Hepatocyte (in vitro differentiated cells): ENCODE measurements around the gene S100PBP.

Source experiments
- EZH2phosphoT487 ChIP-seq: fragments of 200-600 bp; sonication (generic); IDR thresholded peaks from one replicate; pipeline ENCODE4 v1.6.1; 2018; ENCODE audit warnings: antibody characterized with exemption, mild to moderate bottlenecking, low read depth, moderate library complexity; ENCODE audit not compliant: unreplicated experiment, severe bottlenecking
- TF ChIP-seq, protein P1 (sequence below): fragments of 200-600 bp; sonication (generic); IDR thresholded peaks from 2 replicates; pipeline ENCODE4 v1.5.1; 2016; ENCODE audit warnings: antibody characterized with exemption, mild to moderate bottlenecking; ENCODE audit not compliant: poor library complexity

DNA sequence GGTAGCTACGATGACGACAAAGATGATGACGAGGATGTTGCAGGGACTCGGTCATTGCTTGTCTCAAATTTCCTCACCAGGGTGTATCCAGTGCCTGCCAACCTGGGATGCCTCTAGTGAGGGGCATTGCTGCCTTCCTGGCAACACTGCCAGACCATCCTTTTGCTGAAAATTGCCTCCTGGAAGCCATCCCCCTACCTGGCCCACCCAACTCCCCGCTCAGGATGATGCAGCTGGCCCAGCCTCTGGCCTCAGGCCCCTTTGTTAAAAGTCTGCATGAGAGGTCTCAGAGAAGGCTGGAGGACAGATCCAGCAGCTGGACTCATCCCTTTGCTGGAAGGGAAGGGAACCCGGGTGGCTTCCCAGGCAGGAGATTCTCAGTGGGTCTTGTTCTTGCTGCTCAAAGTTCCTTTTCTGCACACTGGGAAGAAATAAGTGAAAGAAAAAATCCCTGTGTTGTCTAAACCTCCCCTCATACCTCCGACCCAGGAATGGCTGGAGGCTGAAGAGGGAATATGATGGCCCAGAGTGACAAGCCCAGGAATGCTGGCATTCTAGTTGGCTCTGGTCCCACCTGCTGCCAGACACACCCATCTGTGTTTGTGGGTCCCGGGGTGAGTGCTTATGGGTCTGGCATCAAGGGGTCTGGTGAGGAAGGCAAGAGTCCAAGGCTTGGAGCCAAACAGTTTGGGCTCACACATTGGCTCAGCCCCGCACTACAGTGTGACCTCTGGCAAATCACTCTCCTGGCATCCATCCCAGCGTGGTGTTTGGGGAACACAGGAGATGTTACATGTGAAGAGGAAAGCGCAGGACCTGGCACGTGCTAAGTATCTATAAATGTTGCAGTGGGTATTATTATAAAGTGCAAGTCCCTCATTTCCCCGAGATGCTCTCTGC is 60.0 kb downstream of the S100PBP start:
- no peak for TF ChIP-seq EZH2phosphoT487
- TF ChIP-seq, protein P1, sequence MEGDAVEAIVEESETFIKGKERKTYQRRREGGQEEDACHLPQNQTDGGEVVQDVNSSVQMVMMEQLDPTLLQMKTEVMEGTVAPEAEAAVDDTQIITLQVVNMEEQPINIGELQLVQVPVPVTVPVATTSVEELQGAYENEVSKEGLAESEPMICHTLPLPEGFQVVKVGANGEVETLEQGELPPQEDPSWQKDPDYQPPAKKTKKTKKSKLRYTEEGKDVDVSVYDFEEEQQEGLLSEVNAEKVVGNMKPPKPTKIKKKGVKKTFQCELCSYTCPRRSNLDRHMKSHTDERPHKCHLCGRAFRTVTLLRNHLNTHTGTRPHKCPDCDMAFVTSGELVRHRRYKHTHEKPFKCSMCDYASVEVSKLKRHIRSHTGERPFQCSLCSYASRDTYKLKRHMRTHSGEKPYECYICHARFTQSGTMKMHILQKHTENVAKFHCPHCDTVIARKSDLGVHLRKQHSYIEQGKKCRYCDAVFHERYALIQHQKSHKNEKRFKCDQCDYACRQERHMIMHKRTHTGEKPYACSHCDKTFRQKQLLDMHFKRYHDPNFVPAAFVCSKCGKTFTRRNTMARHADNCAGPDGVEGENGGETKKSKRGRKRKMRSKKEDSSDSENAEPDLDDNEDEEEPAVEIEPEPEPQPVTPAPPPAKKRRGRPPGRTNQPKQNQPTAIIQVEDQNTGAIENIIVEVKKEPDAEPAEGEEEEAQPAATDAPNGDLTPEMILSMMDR, result no peak
